Glomerular endothelial cell (primary cell): Measurements from ENCODE around the gene TRAF3IP1. TPM values are rescaled to one million over a fixed set of nuclear protein-coding genes. Genes with fewer than 3 reads are reported as not detected.
"Not testable (repeated sequence)": the region's sequence is repeated elsewhere in the genome, so short reads cannot be mapped to it uniquely, and the experiment has no call there.

Source experiments
- DNase-seq: peaks from one replicate; pipeline ENCODE4 v3.0.0-alpha.2; 2011; ENCODE audit warnings: low read depth, low spot score; ENCODE audit errors: extremely low read depth
- total RNA-seq: library from RNA; depleted of rRNA; stranded (reverse); fragments of >200 nt; gene quantifications from 2 replicates; pipeline ENCODE4 v1.2.3, GENCODE V29; 2015

The TRAF3IP1 gene
- total RNA-seq, 1 donor from 2014 or later, result 8.9 TPM

- no peak for DNase-seq
These were observed 84.3 kb downstream of the TRAF3IP1 start for GRCh38 chr2:238404406-238405216.

- not testable (repeated sequence) for DNase-seq
These were observed 84.9 kb downstream of the TRAF3IP1 start for GRCh38 chr2:238405217-238405555.

- DNase-seq, result no peak
These were observed 86.1 kb downstream of the TRAF3IP1 start for GRCh38 chr2:238406221-238406997.

GRCh38 chr2:238406998-238407285 lies 86.6 kb downstream of the TRAF3IP1 start:
- DNase-seq, result no peak

GRCh38 chr2:238407566-238407965 lies 87.2 kb downstream of the TRAF3IP1 start:
- DNase-seq, result no peak

- DNase-seq, result no peak
These were observed 88.5 kb downstream of the TRAF3IP1 start for GRCh38 chr2:238408615-238409340.

GRCh38 chr2:238409341-238410199 lies 89.3 kb downstream of the TRAF3IP1 start:
- DNase-seq, result no peak

- no peak for DNase-seq
These were observed 91.9 kb downstream of the TRAF3IP1 start for GRCh38 chr2:238412067-238412767.

- no peak for DNase-seq
These were observed 93.0 kb downstream of the TRAF3IP1 start for GRCh38 chr2:238413368-238413767.

GRCh38 chr2:238415036-238415764 lies 94.9 kb downstream of the TRAF3IP1 start:
- no peak for DNase-seq

GRCh38 chr2:238415893-238416292 lies 95.6 kb downstream of the TRAF3IP1 start:
- no peak for DNase-seq

- no peak for DNase-seq
These were observed 98.1 kb downstream of the TRAF3IP1 start for GRCh38 chr2:238418196-238418998.

- DNase-seq, result no peak
These were observed 98.8 kb downstream of the TRAF3IP1 start for GRCh38 chr2:238418999-238419546.

GRCh38 chr2:238420442-238420841 lies 100.1 kb downstream of the TRAF3IP1 start:
- no peak for DNase-seq

GRCh38 chr2:238420878-238421694 lies 100.8 kb downstream of the TRAF3IP1 start:
- no peak for DNase-seq

- DNase-seq, result no peak
These were observed 101.3 kb downstream of the TRAF3IP1 start for GRCh38 chr2:238421695-238422035.

- no peak for DNase-seq
These were observed 102.0 kb downstream of the TRAF3IP1 start for GRCh38 chr2:238422285-238422684.

- no peak for DNase-seq
These were observed 102.6 kb downstream of the TRAF3IP1 start for GRCh38 chr2:238422940-238423339.
